Peyer's patch (tissue), 4 donors: ENCODE measurements around the gene SNTG2.

Experiments
- CTCF ChIP-seq, 6 experiments: fragments of 450-650 bp in 4 of 6; fragments of 200-600 bp in 2 of 6; sonication (generic) in 1 of 6; IDR thresholded peaks; one replicate each; pipeline ENCODE4 v1.5.1; 2017 to 2019; ENCODE audit warnings: antibody characterized with exemption in 6 of 6, mild to moderate bottlenecking in 3 of 6, moderate library complexity in 1 of 6
- POLR2A ChIP-seq, 2 donors: fragments of 450-650 bp; IDR thresholded peaks; one replicate each; pipeline ENCODE4 v1.5.1; 2017; ENCODE audit warnings: antibody characterized with exemption in 2 of 2, mild to moderate bottlenecking in 2 of 2, moderate library complexity in 2 of 2

- no peak for TF ChIP-seq POLR2A (IDR thresholded peaks at IDR 0.05)
- TF ChIP-seq CTCF (IDR thresholded peaks at IDR 0.05): no peak
Measured at GRCh38 chr2:1187189-1187588, 236.5 kb downstream of the SNTG2 start.
